HS-27A (cell line): Measurements from ENCODE around the gene LRG1.

Source experiments
- DNase-seq: peaks from one replicate; pipeline ENCODE4 v3.0.0-alpha.2; 2012; ENCODE audit warnings: low read depth, missing footprints

The LRG1 gene

GRCh38 chr19:4539693-4540581, at the start of gene LRG1:
LRG1 (minus strand) TSS chr19:4540036; CDS start chr19:4540013, 23 bp downstream.
- no peak for DNase-seq

- no peak for DNase-seq
Observed at GRCh38 chr19:4588291-4588761, 48.5 kb upstream of the LRG1 start.

- no peak for DNase-seq
Observed at GRCh38 chr19:4587527-4587926, 47.7 kb upstream of the LRG1 start.

- DNase-seq, result no peak
Observed at GRCh38 chr19:4586691-4587090, 46.9 kb upstream of the LRG1 start.

- DNase-seq, result no peak
Observed at GRCh38 chr19:4586245-4586644, 46.4 kb upstream of the LRG1 start.

- DNase-seq, result no peak
Observed at GRCh38 chr19:4585556-4585955, 45.7 kb upstream of the LRG1 start.

GRCh38 chr19:4584670-4585460, 45.0 kb upstream of the LRG1 start:
- no peak for DNase-seq

GRCh38 chr19:4583961-4584669, 44.3 kb upstream of the LRG1 start:
- no peak for DNase-seq

- DNase-seq, result no peak
Observed at GRCh38 chr19:4582980-4583842, 43.4 kb upstream of the LRG1 start.

- no peak for DNase-seq
Observed at GRCh38 chr19:4581666-4582553, 42.1 kb upstream of the LRG1 start.

GRCh38 chr19:4580961-4581665, 41.3 kb upstream of the LRG1 start:
- DNase-seq, result no peak

- DNase-seq, result no peak
Observed at GRCh38 chr19:4580021-4580901, 40.4 kb upstream of the LRG1 start.

GRCh38 chr19:4579389-4579788, 39.6 kb upstream of the LRG1 start:
- DNase-seq, result no peak

GRCh38 chr19:4578552-4579248, 38.9 kb upstream of the LRG1 start:
- no peak for DNase-seq

GRCh38 chr19:4577020-4577782, 37.4 kb upstream of the LRG1 start:
- no peak for DNase-seq

- no peak for DNase-seq
Observed at GRCh38 chr19:4576016-4576933, 36.4 kb upstream of the LRG1 start.
